GM21786 (cell line): ENCODE results near the gene DMBX1.

Source experiments
- ATAC-seq: cut with Tn5 transposase; IDR thresholded peaks from one replicate; pipeline ENCODE4 v1.9.1; 2021; ENCODE audit not compliant: unreplicated experiment

DMBX1 gene

DNA sequence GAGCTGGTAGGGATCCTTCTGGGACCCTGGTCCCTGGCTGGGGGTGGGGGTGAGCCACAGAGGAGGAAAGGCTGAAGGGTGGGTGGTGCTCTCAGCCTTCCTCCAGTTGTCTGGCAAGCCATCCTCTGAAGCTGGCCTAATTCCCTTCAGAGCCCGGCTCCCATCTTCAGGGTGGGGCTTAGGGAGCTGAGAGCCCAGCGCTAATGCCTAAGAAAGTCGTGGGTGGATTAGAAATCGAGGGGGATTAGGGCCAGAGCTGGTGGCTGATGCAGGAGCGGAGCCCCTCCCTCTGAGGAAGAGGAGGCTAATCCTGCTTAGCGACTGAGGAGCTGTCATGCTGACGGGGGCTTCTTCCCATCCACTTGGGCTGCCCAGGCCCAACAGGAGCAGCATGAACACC lies 30.8 kb upstream of the DMBX1 start:
- no peak for ATAC-seq

DNA sequence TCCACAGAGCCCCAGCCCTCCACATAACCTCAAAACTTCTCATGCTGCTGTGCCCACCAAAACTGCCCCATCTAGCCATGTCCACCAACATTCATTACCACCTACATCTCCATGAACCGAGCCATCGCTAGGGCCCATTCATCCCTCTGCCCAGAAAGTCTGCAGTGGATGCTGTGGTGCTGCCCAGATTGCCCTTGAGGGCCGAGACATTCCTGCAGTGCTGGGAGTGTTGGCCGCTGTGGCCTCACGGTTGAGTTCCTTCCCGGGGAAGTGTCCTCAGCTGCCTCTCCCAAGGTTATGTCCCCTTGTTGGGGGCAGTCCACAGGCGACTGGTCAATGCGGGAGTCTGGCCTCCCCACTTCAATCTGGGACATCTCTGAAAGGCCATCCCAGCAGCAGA lies 30.3 kb upstream of the DMBX1 start:
- no peak for ATAC-seq

DNA sequence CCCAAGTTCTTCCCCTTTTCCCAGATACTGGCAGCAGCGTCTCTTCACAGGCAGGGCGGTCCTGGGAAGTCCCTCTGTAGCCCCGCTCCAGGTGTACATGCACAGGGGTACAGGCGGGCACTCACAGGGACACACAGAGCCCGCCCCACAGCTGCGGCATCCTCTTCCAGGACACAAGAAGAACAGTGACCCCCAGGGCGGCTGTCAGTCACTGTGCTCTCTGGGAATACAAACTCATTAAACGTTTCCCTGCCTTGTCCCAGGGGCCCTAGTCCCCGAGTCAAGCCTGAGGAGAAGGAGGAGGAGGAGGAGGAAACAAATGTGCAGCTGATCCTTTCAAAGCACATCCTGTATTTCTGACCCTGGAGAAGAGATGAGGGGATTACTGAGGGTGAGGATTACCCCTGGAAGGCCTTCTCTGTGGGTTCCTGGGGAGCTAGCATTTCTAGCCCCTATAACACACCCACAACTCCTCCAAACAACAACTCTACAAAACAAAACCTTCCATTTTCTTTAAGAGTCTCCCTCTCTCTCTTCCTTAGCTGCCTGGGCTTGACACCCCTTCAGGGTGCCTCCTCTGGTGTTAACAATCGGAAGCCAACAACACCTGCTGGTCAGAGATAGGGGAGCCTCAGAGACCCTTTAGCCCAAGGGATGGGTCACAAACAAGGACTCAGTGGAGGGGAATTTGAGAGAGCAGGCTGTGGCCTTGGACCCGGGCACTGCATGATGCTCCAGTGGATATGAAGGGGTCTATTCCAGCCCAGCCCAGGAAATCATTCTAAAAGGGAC lies 28.4 kb upstream of the DMBX1 start:
- no peak for ATAC-seq

DNA sequence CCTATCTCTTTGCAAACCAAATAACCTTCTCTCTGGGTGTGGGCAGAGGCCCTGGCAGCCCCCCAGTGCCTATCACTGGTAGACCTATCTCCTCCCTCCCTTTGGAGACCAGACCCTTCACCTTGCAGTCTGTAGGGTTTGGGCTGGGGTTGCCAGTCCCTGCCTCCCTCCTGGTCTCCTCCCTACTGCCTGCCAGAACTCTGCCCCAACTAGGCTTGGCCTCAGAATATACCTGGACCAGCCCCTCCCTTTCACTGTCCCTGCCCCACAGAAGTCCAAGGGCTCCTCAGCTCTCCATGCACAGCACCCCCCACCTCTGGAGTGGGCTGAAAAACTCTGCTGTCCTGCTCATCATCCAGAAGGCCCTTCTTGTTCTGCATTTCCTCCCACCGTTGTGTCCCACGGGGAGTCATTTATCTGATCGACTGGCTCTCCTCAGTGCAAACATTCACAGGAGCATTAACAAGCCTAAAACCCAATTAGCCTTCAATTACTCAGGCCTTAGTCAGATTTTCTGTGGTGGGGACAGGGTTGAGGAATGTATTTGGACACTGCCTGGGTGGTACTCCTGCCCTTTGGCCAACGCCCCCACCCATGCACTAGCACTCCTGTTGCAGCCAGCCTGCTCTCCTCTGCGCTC lies 27.7 kb upstream of the DMBX1 start:
- ATAC-seq = no peak

DNA sequence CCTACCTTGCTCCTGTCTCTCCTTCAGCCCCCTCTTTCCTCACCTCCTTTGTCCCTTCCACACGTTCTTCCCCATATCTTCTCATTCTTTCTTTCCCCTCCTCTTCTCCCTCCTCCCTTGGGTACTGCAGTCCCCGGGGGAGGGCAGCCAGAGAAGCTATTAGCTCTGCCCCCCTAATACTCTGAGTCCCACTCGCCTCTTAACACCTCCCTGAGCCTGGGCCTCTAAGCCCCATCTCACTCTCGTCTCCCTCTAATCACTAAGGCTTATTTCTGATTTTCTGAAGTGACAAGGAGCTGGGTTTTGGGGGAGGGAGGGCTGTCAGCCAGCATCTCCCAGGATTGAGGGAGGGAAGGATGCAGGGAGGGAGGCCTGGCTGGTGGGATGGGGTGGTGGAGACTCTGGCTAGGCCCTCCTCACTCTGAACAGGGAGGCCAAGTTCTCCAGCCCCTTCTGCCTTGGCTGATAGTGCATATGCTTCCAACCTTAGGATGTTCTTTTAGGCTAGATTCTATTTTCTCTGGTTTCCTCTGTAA lies 25.6 kb upstream of the DMBX1 start:
- no peak for ATAC-seq

DNA sequence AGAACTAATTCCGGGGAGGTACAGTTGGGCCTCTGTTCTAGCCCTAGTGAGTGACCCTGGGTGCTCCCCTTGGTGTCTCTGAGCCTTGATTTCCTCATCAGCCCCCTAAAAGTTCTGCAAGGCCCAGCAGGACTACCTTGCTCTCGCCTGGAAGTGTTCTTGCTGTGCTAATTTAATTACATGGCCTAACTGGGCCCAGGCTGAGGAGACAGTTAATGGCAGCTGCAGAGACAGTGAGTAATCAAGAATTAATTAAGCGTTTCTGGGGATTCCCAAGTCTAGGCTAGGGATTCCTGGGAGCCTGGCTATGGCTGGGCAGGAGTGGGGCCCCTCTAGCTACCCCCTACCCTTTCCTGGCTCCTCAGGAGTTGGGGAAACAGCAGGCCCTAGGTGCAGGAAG lies 24.7 kb upstream of the DMBX1 start:
- no peak for ATAC-seq

DNA sequence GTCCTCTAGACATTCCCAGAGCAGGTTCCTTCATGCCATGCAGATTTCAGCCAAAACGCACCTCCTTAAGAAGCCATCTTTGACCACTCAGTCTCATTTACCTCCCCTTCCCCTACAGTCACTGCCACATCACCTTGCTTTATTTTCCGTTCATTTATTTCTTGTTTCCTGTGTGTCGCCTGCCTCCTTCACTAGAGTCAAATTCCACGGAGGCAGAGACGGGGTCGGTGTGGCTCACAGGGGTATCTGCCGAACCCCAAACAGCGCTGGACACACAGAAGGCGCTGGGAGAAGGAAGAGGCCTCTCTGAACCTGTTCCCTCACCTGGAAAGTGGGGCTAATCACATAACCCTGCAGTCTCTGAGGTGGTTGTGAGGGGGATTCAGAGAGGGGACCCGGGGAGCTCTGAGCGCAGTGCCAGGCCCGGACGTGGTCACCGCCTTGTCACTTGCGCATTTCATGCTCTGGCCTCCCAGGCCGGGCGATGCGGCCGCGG lies 23.6 kb upstream of the DMBX1 start:
- ATAC-seq = no peak

DNA sequence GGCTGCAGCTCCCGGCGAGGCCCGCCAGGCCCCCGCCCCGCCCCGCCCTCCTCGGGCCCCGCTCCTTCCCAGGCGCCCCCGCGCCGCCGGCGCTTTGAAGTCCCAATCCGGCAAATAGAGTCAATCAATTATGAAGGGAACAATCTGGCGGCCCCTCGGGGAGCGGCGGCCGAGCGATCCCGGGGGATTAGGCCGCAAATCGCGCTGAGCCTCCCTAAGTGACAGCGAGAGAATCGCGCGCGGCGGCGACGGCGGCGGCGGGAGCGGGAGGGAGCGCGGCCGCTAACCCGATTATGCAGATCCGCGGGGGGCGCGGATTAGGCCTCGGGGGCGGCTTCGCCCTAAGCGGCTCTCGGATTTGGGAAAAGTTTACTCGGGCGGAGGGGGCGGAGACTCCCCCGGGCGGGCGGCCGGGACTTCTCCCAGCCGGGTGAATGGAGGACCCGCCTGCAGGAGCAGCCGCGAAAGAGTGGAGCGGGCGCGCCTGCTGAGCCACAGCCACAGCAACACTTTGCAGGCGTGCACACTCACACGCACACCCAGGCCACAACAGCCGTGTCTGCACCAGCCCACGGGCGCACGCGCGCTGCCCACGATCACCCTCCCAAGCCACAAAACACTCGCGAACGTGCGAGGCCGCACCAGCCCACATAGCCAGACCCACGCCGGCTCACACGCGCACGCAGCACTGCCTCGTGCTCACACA lies 23.0 kb upstream of the DMBX1 start:
- no peak for ATAC-seq

DNA sequence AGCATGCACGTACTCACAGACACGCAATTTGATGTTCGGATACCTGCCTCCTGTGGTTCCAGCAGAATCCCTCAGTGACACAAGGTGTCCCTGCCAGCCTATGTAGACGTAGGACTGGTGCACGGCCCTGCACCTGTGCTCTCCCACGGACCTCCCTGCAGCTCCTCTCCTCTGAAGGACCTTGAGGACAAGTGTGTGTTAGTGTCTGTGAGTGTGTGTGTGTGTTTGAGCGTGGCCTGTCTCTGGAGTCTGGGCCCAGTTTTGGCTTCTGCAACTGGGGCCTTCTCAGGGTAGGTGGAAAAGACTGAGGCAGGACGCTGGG lies 22.5 kb upstream of the DMBX1 start:
- no peak for ATAC-seq

DNA sequence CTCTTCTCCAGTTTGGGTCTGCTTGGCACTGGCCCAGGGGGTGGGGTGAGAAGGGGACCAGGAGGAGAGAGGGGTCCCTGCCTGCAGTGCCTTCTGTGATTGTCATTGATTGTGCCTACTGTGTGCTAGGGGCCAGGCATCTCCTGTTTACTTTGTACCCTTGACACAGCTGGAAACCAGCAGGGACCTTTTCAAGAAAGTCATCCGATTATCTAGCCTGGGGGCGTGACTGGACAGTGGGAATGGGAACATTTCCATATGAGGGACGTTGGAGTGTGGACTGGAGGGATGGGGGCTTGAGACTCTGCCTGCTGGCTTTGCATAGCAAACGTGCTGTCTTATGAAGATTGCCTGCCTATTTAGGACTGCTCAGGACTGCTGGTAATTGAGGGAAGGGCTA lies 19.8 kb upstream of the DMBX1 start:
- ATAC-seq = no peak

DNA sequence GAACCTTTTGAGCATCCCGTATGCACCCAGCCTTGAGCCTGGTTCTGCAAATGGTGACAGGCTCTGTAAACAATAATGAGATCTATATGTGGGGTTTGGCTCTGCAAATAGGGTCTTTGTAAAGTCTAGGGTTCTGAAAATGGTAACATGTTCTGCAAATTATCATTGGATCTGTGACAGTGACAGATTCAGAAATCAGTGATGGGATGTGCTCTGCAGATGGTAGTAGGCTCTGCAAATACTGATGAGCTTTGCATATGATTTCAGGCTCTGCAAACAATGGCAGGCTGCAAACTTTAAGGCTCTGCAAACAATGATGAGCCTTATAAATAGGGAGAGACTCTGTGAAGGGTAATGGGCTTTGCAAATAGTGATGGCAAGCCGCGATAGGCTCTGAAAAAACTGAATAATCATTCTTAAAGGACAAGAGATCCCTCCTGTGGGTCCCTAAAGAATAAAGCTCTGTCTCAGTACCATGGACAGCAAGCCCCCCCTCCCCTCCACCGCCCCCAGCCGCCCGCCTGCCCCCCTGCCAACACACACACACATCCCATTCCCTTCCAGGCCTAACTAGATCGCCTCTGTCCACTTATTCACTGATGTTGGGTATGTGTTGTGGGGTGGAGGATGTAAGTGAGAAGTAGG lies 17.7 kb upstream of the DMBX1 start:
- ATAC-seq = no peak

DNA sequence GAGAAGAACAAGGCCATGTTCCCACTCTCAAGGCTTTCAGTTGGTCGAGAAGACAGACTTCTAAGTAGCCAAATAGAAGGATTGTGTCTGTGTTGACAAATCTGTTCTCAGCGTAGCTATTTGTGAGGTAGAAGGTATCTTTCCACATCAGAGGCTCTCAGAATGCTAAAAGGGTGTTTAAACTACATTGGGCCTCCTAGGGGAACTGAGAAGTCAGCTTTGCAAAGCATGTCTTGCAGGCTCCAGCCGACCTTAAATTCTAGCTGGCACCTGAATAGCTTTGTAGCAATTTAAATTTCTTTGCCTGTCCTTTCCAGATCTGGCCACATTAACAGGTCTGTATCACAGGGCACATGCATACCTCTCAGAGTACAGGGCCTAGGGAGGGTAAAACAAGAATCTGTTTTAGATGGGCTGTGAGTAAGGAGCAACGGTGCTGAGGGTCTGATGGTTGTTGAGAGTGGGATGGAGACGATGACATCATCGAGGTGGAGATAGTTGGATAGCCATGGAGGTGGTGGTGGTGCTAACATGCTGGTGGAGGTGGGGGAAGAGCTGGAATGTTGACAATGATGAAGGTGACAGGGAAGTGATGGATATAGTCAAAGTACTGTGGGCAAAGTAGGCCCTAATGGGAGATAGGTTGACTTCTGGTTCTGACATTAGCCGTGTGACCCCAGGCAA lies 17.0 kb upstream of the DMBX1 start:
- ATAC-seq = no peak

DNA sequence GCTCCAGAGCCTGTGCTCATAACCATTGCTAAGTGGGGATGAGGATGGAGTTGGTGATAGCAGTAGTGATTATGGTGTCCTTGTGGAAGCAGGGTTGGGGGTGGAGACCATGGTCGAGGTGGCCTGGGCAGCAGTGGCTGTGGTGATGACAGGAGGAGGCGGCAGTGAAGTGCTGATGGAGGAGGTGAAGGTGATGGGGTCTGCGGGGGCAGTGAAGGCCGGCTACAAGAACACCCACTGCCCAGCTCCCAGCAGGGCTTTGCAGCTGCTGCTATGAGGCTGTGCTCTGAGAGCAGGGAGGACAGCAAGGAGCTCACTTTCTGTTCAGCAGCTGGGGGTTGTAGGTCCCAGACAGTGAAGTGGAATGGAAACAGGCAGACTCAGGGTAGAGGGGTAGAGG lies 15.6 kb upstream of the DMBX1 start:
- ATAC-seq = no peak

DNA sequence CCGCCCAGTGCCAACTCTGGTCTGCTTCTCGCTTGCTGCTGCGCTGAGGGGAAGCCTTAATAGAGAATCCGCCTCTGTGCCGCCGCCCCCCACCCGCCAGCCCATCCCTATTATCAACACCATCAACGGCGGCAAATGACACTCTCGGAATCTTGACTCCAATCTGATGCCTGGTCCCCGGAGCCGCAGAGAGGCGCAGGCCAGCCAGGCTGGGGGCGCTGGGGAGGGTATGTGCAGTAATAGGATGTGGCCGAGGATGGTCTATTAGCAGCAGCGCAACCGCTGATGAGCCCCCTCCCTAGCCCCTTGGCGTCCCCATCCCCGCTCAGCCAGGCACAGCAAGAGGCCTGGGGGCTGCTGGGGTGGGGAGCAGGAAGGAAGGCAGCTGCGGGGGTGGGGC lies 15.1 kb upstream of the DMBX1 start:
- no peak for ATAC-seq

DNA sequence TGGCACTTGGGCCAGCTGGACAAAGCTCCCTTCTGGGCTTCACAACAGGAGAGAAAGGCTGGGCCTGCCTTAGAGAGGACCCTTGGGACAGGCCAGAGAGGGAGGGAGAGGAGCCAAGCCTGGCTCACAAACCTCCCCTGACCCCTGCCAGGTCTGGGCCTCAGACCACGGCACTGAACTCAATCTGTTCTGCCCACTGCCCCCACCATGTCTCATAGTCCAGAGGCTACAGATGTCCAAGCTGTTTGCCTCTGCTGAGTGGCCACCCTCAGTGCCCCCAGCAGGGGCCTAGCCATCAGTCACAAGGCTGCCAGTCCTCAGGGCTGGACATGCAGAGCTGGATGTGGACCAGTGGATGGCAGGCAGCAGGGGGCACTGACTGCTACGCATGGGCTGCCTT lies 13.0 kb upstream of the DMBX1 start:
- no peak for ATAC-seq

DNA sequence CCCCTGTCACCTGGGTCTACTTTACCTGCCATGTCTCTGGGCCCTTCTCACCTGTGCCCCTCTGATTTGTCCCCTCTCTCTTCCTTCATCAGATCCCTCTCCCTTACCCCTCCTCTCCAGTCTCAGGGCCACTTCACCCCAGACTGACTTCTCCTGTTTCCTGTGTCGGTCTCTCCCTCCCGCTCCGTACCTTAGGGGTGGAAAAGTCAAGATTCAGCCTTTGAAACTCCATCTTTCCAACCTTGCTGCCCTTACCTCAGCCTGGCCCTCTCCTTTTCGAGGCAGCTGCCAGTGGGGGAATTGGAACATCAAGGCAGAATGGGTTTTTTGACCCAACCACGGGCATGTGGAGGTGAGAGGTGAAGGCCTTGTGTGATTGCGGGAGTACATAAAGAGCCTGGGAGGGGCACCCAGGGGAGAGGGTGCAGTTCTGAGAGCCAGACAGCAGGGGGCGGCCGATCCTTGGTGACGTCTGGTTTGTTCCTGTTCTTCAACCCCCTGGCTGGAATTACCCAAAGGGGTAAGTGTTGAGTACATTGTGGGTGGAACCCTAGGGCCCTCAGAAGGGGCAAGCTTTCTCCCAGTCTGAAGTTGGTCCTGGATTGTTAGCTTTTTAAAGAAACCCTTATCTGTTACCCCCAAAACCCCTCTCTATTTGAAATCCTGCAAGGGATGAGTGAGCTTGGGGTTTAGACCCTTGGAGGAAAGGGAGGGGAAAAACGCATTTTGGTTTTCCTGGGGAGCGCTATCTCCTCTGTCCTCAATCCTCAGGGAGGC lies 12.3 kb upstream of the DMBX1 start:
- no peak for ATAC-seq

DNA sequence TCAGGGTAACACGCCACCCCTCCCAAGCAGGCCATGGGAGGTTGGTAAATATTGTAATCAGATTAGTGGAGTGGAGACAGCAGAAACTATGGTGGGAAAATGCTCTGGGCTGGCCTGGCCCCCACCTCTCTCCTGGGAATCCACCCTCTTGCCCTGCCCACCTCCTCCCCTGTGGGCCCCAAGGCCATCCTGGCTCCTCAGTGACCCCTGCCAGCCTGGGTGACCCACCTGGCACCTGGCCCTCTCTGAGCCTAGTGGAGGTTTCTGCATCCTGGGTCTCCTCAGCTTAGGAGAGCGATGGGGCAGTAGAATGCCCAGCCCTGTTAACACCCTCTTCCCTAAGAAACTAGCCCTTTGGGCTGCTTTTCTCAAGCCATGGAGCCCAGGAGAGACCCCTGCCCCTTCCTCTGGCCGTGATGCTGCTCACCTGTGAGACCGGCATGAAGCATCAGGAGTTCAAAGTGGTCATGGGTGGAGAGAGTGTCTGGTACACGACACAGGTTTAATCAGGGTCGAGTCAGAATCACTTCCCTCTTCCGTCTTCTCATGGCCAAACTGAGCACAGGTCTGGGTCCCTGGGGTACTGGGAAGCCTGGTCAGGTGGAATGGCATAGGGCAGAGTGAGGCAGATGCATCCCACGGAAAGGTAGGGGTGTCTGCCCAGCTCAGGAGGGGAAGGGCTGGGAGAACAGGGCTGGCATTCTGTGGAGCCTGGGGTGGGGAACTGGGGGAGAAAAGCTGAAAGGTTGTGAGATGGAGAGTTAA lies 10.7 kb upstream of the DMBX1 start:
- no peak for ATAC-seq

DNA sequence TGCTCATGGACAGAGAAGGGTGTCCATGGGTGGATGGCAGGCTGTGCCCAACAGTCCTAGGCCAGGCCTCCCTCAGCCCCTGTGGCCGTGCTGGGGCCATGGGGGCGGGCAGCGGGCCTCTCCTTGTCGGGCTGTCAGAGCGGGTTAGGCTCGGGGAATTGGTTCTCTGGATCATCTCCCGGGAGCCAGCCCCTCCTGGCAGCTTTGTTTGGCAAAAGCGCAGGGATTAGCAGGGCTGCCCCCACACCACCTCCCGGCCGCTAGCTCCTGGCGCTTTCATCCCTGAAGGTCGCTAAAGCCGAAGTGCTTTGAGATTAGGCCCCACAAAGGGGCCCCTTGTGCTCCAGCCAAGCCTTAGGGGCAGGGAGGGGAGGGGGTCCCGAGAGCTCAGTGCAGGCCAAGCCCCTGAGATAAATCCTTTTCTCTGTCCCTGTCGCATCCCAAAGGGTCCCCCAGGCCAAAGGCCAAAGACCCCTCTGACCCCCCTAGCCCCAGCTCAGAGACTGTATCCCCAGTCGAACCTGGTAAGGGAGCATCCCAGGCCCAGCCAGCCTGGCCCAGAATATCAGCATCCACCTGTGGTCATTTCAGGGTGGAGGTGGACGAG lies 9.8 kb upstream of the DMBX1 start:
- no peak for ATAC-seq
